ENCODE measurements around the gene TRA2A. TPM values are rescaled to one million over a fixed set of nuclear protein-coding genes. Genes with fewer than 3 reads are reported as not detected.
A peak's percentile ranks its signal among the peaks of the same experiment; 100 is the strongest.

The TRA2A gene
- total and polyA plus RNA-seq, 2 of the 13 experiments (the other 11 are each of a cell fraction or from before 2014, with no cell fraction given) = 39.1 to 41.6 TPM

DNA sequence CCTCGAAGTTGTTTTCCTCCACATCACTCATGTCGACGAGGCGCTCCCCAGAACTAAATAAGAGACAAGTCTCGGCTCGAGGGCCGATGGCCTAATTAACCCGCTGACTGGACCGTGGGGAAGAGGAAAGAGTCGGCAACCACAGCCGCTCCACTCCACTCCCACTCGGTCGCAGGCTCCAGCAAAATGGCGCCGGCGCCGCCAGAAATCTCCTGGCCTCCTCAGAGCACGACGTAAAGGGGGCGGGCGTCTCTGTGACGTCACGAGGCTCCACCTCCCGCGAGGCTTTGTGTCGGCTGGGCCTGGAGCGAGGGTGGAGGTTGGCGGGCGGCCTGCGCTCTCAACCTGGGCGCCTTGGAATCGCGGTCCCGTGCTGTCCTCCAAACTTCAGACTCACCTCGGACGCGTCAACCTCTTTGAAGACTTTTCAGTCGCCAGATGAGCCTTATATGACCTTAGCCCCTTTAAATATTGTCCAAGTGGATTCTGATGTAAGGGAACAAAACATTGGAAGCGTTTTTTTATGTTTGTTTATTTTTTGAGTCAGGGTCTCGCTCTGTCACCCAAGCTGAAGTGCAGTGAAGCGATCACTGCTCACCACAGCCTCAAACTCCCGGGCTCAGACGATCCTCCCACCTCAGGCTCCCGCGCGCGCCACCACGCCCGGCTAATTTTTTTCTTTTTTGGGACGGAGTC is at the start of gene TRA2A (continued):
- TF ChIP-seq, protein P1, sequence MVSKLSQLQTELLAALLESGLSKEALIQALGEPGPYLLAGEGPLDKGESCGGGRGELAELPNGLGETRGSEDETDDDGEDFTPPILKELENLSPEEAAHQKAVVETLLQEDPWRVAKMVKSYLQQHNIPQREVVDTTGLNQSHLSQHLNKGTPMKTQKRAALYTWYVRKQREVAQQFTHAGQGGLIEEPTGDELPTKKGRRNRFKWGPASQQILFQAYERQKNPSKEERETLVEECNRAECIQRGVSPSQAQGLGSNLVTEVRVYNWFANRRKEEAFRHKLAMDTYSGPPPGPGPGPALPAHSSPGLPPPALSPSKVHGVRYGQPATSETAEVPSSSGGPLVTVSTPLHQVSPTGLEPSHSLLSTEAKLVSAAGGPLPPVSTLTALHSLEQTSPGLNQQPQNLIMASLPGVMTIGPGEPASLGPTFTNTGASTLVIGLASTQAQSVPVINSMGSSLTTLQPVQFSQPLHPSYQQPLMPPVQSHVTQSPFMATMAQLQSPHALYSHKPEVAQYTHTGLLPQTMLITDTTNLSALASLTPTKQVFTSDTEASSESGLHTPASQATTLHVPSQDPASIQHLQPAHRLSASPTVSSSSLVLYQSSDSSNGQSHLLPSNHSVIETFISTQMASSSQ (IDR thresholded peaks at IDR 0.05; ENCODE audit: low read depth) = peak; percentile 20; the same call in 1 of the 2 replicates
- TF ChIP-seq, protein P1 (CRISPR knock-in tag; IDR thresholded peaks at IDR 0.05; ENCODE audit: borderline replicate concordance) = peak; percentile 54; the same call in 1 of the 2 replicates
- TF ChIP-seq, protein P2, sequence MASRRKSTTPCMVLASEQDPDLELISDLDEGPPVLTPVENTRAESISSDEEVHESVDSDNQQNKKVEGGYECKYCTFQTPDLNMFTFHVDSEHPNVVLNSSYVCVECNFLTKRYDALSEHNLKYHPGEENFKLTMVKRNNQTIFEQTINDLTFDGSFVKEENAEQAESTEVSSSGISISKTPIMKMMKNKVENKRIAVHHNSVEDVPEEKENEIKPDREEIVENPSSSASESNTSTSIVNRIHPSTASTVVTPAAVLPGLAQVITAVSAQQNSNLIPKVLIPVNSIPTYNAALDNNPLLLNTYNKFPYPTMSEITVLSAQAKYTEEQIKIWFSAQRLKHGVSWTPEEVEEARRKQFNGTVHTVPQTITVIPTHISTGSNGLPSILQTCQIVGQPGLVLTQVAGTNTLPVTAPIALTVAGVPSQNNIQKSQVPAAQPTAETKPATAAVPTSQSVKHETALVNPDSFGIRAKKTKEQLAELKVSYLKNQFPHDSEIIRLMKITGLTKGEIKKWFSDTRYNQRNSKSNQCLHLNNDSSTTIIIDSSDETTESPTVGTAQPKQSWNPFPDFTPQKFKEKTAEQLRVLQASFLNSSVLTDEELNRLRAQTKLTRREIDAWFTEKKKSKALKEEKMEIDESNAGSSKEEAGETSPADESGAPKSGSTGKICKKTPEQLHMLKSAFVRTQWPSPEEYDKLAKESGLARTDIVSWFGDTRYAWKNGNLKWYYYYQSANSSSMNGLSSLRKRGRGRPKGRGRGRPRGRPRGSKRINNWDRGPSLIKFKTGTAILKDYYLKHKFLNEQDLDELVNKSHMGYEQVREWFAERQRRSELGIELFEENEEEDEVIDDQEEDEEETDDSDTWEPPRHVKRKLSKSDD (CRISPR knock-in tag; IDR thresholded peaks at IDR 0.05; ENCODE audit: low read depth) = peak; percentile 88
- TF ChIP-seq ISL2 (CRISPR knock-in tag; IDR thresholded peaks at IDR 0.05) = peak; percentile 75; the same call in 1 of the 2 replicates
- TF ChIP-seq ZNF550 (CRISPR knock-in tag; IDR thresholded peaks at IDR 0.05; ENCODE audit: borderline replicate concordance) = no peak
- peak; percentile 94; the same call in 1 of the 2 replicates for TF ChIP-seq SNAI1 (CRISPR knock-in tag; IDR thresholded peaks at IDR 0.05; ENCODE audit: borderline replicate concordance)
- TF ChIP-seq SP4 (CRISPR knock-in tag; IDR thresholded peaks at IDR 0.05) = peak; percentile 88
- TF ChIP-seq ZBTB26 (CRISPR knock-in tag; IDR thresholded peaks at IDR 0.05; ENCODE audit: borderline replicate concordance) = no peak; the same call in 1 of the 2 replicates
- TF ChIP-seq SMYD3 (CRISPR knock-in tag; IDR thresholded peaks at IDR 0.05) = peak; percentile 89
- TF ChIP-seq ZNF574 (CRISPR knock-in tag; IDR thresholded peaks at IDR 0.05) = peak; percentile 77
- TF ChIP-seq ZNF329 (CRISPR knock-in tag; IDR thresholded peaks at IDR 0.05; ENCODE audit: low read depth) = 0 out of 2 replicates have a peak, but pooled peaks have one; percentile 49
- TF ChIP-seq RAD51 (IDR thresholded peaks at IDR 0.05; ENCODE audit: borderline replicate concordance) = no peak

All from HepG2 (cell line).